Body of pancreas (tissue), 4 donors: ENCODE results near the gene YWHAQ.

Experiments used
- CTCF ChIP-seq, 7 experiments: fragments of 450-650 bp in 4 of 7; fragments of 200-600 bp in 3 of 7; sonication (generic) in 3 of 7; IDR thresholded peaks; one replicate each; pipeline ENCODE4 v1.5.1; 2016 to 2019; ENCODE audit warnings: antibody characterized with exemption in 7 of 7
- POLR2A ChIP-seq, 3 donors: fragments of 450-650 bp; IDR thresholded peaks; one replicate each; pipeline ENCODE4 v1.6.1; 2016; ENCODE audit warnings: antibody characterized with exemption in 3 of 3, mild to moderate bottlenecking in 2 of 3

- TF ChIP-seq CTCF (IDR thresholded peaks at IDR 0.05) (no peak), POLR2A (IDR thresholded peaks at IDR 0.05) (no peak)
These were observed 40.2 kb downstream of the YWHAQ start for GRCh38 chr2:9590641-9591040.
